ENCODE data around the gene MS4A4A.

DNA sequence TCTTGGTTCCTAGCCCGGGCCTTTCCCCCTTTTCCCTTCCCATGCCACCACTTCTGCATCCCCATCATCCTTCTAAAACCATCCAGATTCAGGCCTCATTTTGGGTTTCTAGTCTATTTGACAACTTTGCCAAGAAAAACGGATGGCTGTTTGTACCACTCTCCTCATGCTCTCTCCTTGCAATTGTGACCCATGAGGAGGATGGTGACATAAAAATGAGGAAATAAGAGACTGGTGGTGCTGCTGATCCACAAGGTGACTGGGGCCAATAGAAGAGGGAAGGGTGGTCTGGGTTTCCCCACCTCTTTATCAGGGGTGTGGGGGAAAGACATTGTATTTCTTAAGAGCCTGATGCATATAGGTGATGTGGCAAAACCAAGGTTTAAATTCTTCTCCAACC lies 1.0 kb downstream of the MS4A4A start:
- TF ChIP-seq EP300 (IDR thresholded peaks at IDR 0.05) (no peak), CTCF (IDR thresholded peaks at IDR 0.05) (no peak)

Data from stomach (tissue), 4 donors.